GM23338 (cell line): ENCODE results near the gene MST1. TPM values are rescaled to one million over a fixed set of nuclear protein-coding genes. Genes with fewer than 3 reads are reported as not detected.

Source experiments
- ATAC-seq: fragments of 200-7000 bp; cut with Tn5 transposase; 3 replicates; pipeline ENCODE4 v1.9.1; 2020
- DNase-seq: peaks from one replicate; pipeline ENCODE4 v3.0.0-alpha.2; 2015; ENCODE audit warnings: low spot score
- H2AFZ ChIP-seq: fragments of 200-600 bp; sonication (generic); 2 replicates; pipeline ENCODE4 v1.8.0; 2016; ENCODE audit warnings: antibody characterized with exemption, mild to moderate bottlenecking, moderate library complexity
- H3F3A ChIP-seq: fragments of 200-600 bp; sonication (generic); replicated peaks from 2 replicates; pipeline ENCODE4 v1.8.0; 2017; ENCODE audit warnings: antibody characterized with exemption, mixed run types, low read depth
- H3K27ac ChIP-seq: fragments of 200-600 bp; sonication (generic); 2 replicates; pipeline ENCODE4 v1.6.1; 2016; ENCODE audit warnings: low read depth
- H3K27me3 ChIP-seq: fragments of 200-600 bp; sonication (generic); 2 replicates; pipeline ENCODE4 v1.8.0; 2016; ENCODE audit warnings: mild to moderate bottlenecking, mixed run types, moderate library complexity; ENCODE audit not compliant: insufficient read depth
- H3K36me3 ChIP-seq: fragments of 200-600 bp; sonication (generic); 2 replicates; pipeline ENCODE4 v1.8.0; 2016; ENCODE audit warnings: mild to moderate bottlenecking; ENCODE audit not compliant: insufficient read depth
- H3K4me1 ChIP-seq: fragments of 200-600 bp; sonication (generic); 2 replicates; pipeline ENCODE4 v1.8.0; 2016; ENCODE audit warnings: mild to moderate bottlenecking, moderate library complexity; ENCODE audit not compliant: insufficient read depth
- H3K4me2 ChIP-seq: fragments of 200-600 bp; sonication (generic); 2 replicates; pipeline ENCODE4 v1.7.1; 2017; ENCODE audit warnings: mixed run types
- H3K4me3 ChIP-seq: fragments of 200-600 bp; sonication (generic); 2 replicates; pipeline ENCODE4 v1.6.1; 2016; ENCODE audit warnings: mixed run types
- H3K79me2 ChIP-seq: fragments of 200-600 bp; sonication (generic); replicated peaks from 2 replicates; pipeline ENCODE4 v1.8.0; 2017; ENCODE audit warnings: mild to moderate bottlenecking; ENCODE audit not compliant: insufficient read depth
- H3K9me2 ChIP-seq: fragments of 200-600 bp; sonication (generic); 2 replicates; pipeline ENCODE4 v1.8.0; 2017; ENCODE audit not compliant: insufficient read depth
- H4K20me1 ChIP-seq: fragments of 200-600 bp; sonication (generic); replicated peaks from 2 replicates; pipeline ENCODE4 v1.8.0; 2017; ENCODE audit warnings: mild to moderate bottlenecking; ENCODE audit not compliant: insufficient read depth
- H3K27ac Mint-ChIP-seq: 2 replicates; pipeline ENCODE4 v1.8.0; 2020; ENCODE audit warnings: inconsistent platforms, mild to moderate bottlenecking, moderate library complexity, mixed read lengths
- H3K27me3 Mint-ChIP-seq: 3 replicates; pipeline ENCODE4 v1.8.0; 2022; ENCODE audit warnings: low read depth, mild to moderate bottlenecking, moderate library complexity, mixed read lengths, inconsistent platforms; ENCODE audit not compliant: insufficient read depth, poor library complexity
- H3K36me3 Mint-ChIP-seq: 3 replicates; pipeline ENCODE4 v1.8.0; 2021; ENCODE audit warnings: low read depth, mild to moderate bottlenecking, inconsistent platforms, moderate library complexity, mixed read lengths
- H3K4me1 Mint-ChIP-seq: 3 replicates; pipeline ENCODE4 v1.8.0; 2020; ENCODE audit warnings: mild to moderate bottlenecking, inconsistent platforms, mixed read lengths
- H3K4me3 Mint-ChIP-seq: 3 replicates; pipeline ENCODE4 v1.8.0; 2021; ENCODE audit warnings: moderate library complexity, mild to moderate bottlenecking, inconsistent platforms, mixed read lengths
- H3K9me3 Mint-ChIP-seq: 3 replicates; pipeline ENCODE4 v1.8.0; 2020; ENCODE audit warnings: moderate library complexity, mild to moderate bottlenecking, inconsistent platforms, mixed read lengths
- CTCF ChIP-seq, 2 experiments: fragments of 200-600 bp in 1 of 2; sonication (generic) in 1 of 2; conservative IDR thresholded peaks; 2 replicates each; pipeline versions ENCODE4 v1.5.1 to v1.6.1; 2016 to 2017; ENCODE audit warnings: antibody characterized with exemption in 2 of 2, low read depth in 2 of 2, mild to moderate bottlenecking in 2 of 2, moderate library complexity in 1 of 2
- ETS1 ChIP-seq: IDR thresholded peaks from 2 replicates; pipeline ENCODE4 v1.6.1; 2016; ENCODE audit warnings: antibody characterized with exemption
- EZH2 ChIP-seq: fragments of 200-600 bp; sonication (generic); IDR thresholded peaks from one replicate; pipeline ENCODE4 v1.8.0; 2017; ENCODE audit warnings: antibody characterized with exemption, mild to moderate bottlenecking, low read depth; ENCODE audit not compliant: unreplicated experiment
- JUNB ChIP-seq: IDR thresholded peaks from one replicate; pipeline ENCODE4 v1.6.1; 2016; ENCODE audit warnings: antibody characterized with exemption; ENCODE audit not compliant: unreplicated experiment
- NANOG ChIP-seq: IDR thresholded peaks from 2 replicates; pipeline ENCODE4 v1.6.1; 2016; ENCODE audit warnings: antibody characterized with exemption, borderline replicate concordance
- POLR2AphosphoS5 ChIP-seq: IDR thresholded peaks from 2 replicates; pipeline ENCODE4 v1.6.1; 2016; ENCODE audit warnings: antibody characterized with exemption, low read depth
- REST ChIP-seq: IDR thresholded peaks from one replicate; pipeline ENCODE4 v1.6.1; 2018; ENCODE audit warnings: antibody characterized with exemption; ENCODE audit not compliant: unreplicated experiment
- STAT1 ChIP-seq: IDR thresholded peaks from one replicate; pipeline ENCODE4 v1.6.1; 2016; ENCODE audit warnings: antibody characterized with exemption; ENCODE audit not compliant: unreplicated experiment
- ZNF114 ChIP-seq: fragments of 250-450 bp; sonication (Bioruptor Pico); IDR thresholded peaks from 2 replicates; pipeline ENCODE4 v1.5.0; 2020; ENCODE audit warnings: mild to moderate bottlenecking, moderate library complexity
- ZNF331 ChIP-seq: fragments of 250-450 bp; sonication (Bioruptor Pico); IDR thresholded peaks from 2 replicates; pipeline ENCODE4 v1.5.0; 2020; ENCODE audit warnings: low read depth, mild to moderate bottlenecking, moderate library complexity
- polyA plus RNA-seq: library from polyadenylated mRNA; unstranded; fragments of >200 nt; fragmentation: Nextera tagmentation; extraction: Ambion mirVana; gene quantifications from 2 replicates; pipeline ENCODE4 v1.2.1, GENCODE V29; 2016
- total RNA-seq: library from RNA; depleted of rRNA; stranded (reverse); fragments of >200 nt; shearing (Covaris generic); gene quantifications from 2 replicates; pipeline ENCODE4 v1.2.3, GENCODE V29; 2014

Gene MST1
- total and polyA plus RNA-seq, 2 experiments from 2014 or later: 5.9 to 11.1 TPM

GRCh38 chr3:49652218-49652902 lies 36.9 kb downstream of the MST1 start:
- Histone ChIP-seq H3K79me2 (no peaks in the 10 kb centered on the region), H3K4me1 (no peaks in the 10 kb centered on the region), H3F3A (no peaks in the 10 kb centered on the region), H3K9me2 (no peaks in the 10 kb centered on the region), H3K36me3 (no peaks in the 10 kb centered on the region), H4K20me1 (no peaks in the 10 kb centered on the region), H2AFZ (no peak overlapping the region), H3K4me3 (no peak overlapping the region), H3K27me3 (no peaks in the 10 kb centered on the region), H3K27ac (no peak overlapping the region), H3K4me2 (no peak overlapping the region)
- H3K9me3 Mint-ChIP-seq: no peaks in the 10 kb centered on the region
- ATAC-seq (no peak), DNase-seq (no peak)
- H3K4me3 Mint-ChIP-seq: no peak overlapping the region
- H3K36me3 Mint-ChIP-seq: no peaks in the 10 kb centered on the region
- peaks cover 16% of the 10 kb centered on the region for H3K27me3 Mint-ChIP-seq
- peaks cover 4% of the 10 kb centered on the region; the same call in 1 of the 3 replicates for H3K4me1 Mint-ChIP-seq
- TF ChIP-seq EZH2 (no peak), NANOG (no peak), POLR2AphosphoS5 (no peak), ZNF114 (no peak), ETS1 (no peak), REST (no peak), CTCF (conservative IDR thresholded peaks at IDR 0.05; ENCODE audit: low read depth in 2 of 2) (no peak)
- H3K27ac Mint-ChIP-seq: no peak overlapping the region

GRCh38 chr3:49650637-49651036 lies 38.6 kb downstream of the MST1 start:
- Histone ChIP-seq H3K4me2 (no peak overlapping the region), H3K4me3 (no peak overlapping the region), H3K9me2 (no peaks in the 10 kb centered on the region), H3F3A (no peaks in the 10 kb centered on the region), H4K20me1 (no peaks in the 10 kb centered on the region), H2AFZ (no peak overlapping the region), H3K36me3 (no peaks in the 10 kb centered on the region), H3K79me2 (no peaks in the 10 kb centered on the region), H3K27ac (no peak overlapping the region), H3K27me3 (no peaks in the 10 kb centered on the region), H3K4me1 (no peaks in the 10 kb centered on the region)
- Mint-ChIP-seq H3K9me3 (no peaks in the 10 kb centered on the region), H3K36me3 (no peaks in the 10 kb centered on the region; the same call in 2 of the 3 replicates), H3K27ac (no peak overlapping the region), H3K27me3 (peaks cover 16% of the 10 kb centered on the region), H3K4me3 (no peak overlapping the region), H3K4me1 (peaks cover 4% of the 10 kb centered on the region; the same call in 1 of the 3 replicates)
- no peak for DNase-seq
- ATAC-seq: no peak
- TF ChIP-seq ZNF331 (CRISPR knock-in tag): no peak
- no peak for TF ChIP-seq JUNB
- TF ChIP-seq STAT1: no peak
